G401.6 (cell line): ENCODE measurements around the gene OR4K1.
A peak's percentile ranks its signal among the peaks of the same experiment; 100 is the strongest.
"Not testable (repeated sequence)": the region's sequence is repeated elsewhere in the genome, so short reads cannot be mapped to it uniquely, and the experiment has no call there.

Experiments used
- FAIRE-seq: peaks from 2 replicates; lab custom pipeline; 2012; peaks lifted over from hg19 to GRCh38; lab: Jason Lieb, UNC

Gene OR4K1, protein sequence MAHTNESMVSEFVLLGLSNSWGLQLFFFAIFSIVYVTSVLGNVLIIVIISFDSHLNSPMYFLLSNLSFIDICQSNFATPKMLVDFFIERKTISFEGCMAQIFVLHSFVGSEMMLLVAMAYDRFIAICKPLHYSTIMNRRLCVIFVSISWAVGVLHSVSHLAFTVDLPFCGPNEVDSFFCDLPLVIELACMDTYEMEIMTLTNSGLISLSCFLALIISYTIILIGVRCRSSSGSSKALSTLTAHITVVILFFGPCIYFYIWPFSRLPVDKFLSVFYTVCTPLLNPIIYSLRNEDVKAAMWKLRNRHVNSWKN

GRCh38 chr14:19930617-19931016 is at the start of gene OR4K1:
Gene OR4K1 (plus strand): TSS chr14:19930917. CDS start chr14:19935667, 4,750 bp downstream.
- no peak for FAIRE-seq

GRCh38 chr14:19895282-19895681 is 35.4 kb upstream of the OR4K1 start:
- no peak for FAIRE-seq

DNA sequence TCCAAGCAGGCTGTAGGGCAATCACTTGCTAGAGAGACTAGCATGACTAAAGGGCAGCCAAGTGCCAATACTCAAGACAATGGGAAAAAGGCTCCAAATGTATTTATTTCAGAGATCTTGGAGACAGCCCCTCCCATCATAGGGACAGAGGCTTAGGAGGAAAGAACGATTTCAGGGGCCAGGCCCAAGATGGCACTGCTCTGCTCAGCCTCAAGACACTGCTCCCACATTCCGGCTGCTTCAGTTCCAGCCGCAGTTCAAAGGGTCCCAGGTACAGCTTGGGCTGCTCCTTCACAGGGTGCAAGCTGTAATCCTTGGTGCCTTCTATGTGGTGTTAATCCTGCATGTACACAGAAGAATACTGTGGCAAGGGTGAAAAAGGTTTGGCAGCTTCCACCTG is 29.7 kb upstream of the OR4K1 start:
- FAIRE-seq, result no peak

- no peak for FAIRE-seq
Measured at GRCh38 chr14:19902409-19902808, 28.3 kb upstream of the OR4K1 start.

DNA sequence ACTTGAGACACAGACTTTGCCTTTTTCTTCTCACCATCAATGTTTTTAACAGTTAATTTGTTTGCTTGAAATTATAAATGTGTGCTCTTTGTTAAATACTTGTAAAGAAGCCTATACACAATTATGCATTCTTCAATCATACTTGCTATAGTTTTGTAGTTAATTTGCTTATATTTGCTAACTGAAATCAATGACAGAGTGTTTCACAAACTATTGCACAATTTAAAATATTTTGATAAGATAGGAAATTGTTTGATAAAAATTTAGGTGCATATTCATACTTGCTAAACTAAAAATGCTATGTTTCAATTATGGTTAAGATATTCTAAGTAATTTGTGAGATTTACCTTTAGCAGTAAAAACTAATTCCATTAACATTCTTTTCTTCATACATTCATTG is 24.1 kb upstream of the OR4K1 start:
- FAIRE-seq, result no peak

GRCh38 chr14:19911114-19911513 is 19.6 kb upstream of the OR4K1 start:
- no peak for FAIRE-seq

- no peak for FAIRE-seq
Measured at GRCh38 chr14:19917243-19917642, 13.5 kb upstream of the OR4K1 start.

- no peak for FAIRE-seq
Measured at GRCh38 chr14:19917955-19918518, 12.7 kb upstream of the OR4K1 start.

GRCh38 chr14:19918553-19919264 is 12.0 kb upstream of the OR4K1 start:
- FAIRE-seq, result no peak

GRCh38 chr14:19920021-19920657 is 10.6 kb upstream of the OR4K1 start, which contains the start of gene OR4K5:
Gene OR4K5 (plus strand): TSS chr14:19920607. CDS start chr14:19920607, 0 bp downstream.
- no peak for FAIRE-seq

DNA sequence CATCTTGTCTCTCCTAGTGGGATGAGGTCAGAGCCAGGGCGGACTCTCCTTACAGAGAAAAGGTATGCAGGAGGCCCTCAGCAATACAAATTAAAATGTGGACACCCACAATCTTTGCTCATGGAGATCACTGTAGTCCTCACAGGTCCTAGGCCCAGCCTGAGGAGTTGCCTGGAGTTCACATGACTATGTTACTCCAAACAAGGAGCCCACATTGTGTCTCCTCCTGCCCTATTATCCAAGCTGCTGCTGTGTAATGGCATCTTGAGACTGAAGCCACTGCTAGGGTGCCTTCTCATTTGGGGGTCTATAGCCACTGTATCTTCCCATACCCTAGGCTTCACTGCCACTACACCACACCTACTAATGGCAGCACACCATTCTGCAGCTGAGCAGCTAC is 11.0 kb downstream of the OR4K1 start:
- no peak for FAIRE-seq

- FAIRE-seq, result peak; percentile 95
Measured at GRCh38 chr14:19947413-19948090, 16.8 kb downstream of the OR4K1 start.

GRCh38 chr14:19949218-19949617 is 18.5 kb downstream of the OR4K1 start:
- FAIRE-seq, result peak; percentile 51

DNA sequence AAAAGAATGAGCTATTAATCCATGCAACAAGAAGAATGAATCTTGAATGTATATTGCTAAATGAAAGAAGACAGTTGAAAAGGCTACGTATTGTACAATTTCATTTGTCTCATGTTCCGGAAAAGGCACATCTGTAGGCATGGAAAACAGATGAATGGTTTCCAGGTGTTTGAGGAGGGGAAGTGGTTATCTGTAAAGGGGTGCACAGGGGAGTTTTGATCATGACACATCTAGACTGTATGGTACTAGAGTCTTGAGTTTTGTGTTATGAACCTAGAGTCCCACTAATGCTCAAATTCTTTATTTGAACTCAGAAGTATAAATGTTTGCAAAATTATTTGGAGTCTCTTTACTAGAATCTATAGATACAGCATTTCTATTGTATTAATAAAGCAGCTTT is 39.0 kb downstream of the OR4K1 start:
- FAIRE-seq, result not testable (repeated sequence)

DNA sequence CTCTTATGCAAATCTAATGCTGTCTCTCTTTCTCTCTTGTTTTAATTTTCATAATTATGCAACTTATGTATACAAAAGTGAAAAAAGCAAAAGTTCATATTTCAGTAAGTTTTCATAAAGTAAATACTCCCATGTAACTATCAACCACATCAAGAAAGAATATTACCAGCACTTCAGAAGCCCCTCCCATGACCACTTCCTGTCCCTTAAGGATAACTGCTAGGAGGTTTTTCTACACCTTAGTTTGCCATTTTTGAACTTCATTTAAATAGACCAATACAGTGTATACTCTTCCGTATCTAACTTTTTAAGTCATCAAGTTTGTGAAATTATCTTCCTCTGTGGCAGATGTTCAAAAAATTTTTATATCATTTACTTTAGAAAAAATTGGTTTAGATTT is 44.1 kb downstream of the OR4K1 start:
- FAIRE-seq, result no peak

DNA sequence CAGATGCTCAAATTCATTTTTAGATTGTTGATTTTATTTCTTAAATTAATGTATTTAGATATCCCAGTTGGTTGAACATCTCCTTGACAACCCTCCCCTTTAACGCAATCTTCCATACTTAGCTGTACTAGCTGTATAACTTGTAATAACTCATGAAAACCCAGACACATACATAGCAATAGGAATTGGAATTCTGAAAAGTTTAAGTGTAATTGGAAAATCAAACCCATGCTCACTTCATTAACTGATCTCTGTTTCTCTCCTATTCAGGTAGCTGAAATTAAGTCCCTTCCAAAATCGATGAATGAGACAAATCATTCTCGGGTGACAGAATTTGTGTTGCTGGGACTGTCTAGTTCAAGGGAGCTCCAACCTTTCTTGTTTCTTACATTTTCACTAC is 44.6 kb downstream of the OR4K1 start, which contains the start of gene OR4K15:
Gene OR4K15, plus strand, starts transcription at position 301 of the 400 bp plus-strand sequence. Its CDS starts 0 bp downstream, at position 301.
- FAIRE-seq, result no peak
